Urothelium cell line (cell line): ENCODE measurements around the gene SYTL3.

Experiments used
- DNase-seq: peaks from one replicate; pipeline ENCODE4 v3.0.0; 2011; ENCODE audit warnings: low spot score, mixed read lengths
- FAIRE-seq: peaks from 2 replicates; lab custom pipeline; 2011; peaks lifted over from hg19 to GRCh38; lab: Jason Lieb, UNC

The SYTL3 gene

DNA sequence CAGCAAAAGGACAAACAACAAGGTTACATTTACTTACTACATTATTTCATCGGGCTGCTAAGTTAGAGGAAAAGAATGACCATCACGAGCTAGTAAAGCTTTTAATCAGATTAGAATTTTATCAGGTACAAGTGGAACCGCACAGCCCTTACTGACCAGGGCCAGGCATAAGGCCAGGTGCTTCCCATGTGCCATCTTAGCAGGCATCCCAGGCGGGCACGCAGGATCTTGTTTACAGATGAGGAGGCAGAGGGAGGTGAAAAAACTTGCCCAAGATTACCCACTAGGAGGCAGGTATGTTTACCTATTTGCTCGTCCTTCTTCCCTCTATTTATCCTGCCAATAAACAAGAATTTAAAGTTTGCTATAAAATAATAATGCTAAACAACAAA, 158.6 kb downstream of the SYTL3 start:
- no peak for FAIRE-seq

DNA sequence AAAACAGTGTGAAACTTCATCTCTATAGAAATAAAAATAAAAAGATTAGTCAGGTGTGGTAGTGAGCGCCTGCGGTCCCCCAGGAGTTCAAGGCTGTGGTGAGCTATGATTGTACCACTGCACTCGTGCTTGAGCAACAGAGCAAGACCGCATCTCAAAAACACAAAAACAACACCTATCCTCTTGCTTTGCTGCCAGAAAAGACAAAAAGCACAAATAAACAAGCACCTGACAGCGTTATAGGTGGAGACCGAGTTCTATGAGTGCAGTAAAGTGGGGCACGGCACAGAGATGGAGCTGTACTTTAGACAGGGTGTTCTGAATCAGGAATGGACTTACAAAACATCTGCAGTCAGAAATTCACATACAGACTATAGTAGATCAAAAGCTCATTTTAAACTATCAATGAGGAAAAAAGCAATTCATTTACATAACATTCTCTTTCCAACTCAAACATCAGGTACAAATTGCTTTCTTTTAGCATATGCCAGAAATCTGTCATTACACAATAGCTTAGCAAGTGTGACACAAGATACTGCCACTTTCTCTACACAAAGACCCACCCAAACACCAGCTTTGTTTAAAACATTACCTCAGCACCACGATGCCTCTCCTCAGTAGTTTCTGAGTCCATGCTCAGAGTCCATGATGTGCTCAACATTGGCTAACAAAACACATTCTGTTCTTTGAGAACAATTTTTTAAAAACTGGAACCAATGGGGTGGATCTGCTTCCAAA, 159.3 kb downstream of the SYTL3 start:
- FAIRE-seq: no peak
- no peak for DNase-seq

More for the DNA sequence above, 158.6 kb downstream of the SYTL3 start:
- DNase-seq: no peak

DNA sequence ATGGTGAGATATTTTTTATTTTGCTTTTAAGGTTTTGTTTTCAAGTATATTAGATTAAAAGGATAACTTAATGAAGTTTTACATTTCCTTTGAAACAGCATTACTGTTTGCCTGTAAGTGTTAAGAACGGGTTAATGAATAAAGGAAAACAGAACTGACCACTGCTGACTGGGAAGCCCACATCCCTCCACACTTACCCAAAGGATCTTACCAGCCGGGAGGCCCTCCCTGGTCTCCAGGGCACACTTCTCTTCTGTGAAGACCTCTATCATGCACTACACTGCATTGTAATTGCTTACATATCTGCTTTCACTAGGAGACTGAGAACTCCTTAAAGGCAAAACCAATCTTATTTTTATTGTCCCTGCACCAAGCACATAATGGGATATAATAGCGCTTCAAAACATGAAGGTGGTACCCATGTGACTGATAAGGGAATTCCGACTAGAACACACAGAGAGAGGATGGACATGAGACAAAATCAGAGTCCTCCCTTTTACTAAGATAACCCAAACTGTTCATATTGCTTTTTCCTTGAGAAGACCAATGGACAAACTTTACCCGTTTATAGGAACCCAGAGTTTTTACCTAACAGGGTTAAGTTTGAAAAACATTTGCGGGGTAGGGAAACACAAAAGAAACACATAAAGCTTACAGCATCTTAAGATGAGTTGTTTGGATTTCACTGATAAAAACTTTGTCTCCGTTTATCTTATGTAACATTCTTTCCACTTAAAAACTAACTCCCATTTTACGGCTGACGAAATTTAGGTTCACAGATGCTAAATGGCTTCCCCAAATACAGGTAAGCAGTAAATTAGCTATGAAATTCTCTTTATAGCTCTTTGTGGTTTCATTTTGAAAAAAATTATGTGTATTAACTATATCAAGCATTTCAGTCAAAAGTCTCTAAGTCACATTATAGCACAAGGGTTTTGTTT, 160.6 kb downstream of the SYTL3 start:
- FAIRE-seq (no peak), DNase-seq (no peak)

DNA sequence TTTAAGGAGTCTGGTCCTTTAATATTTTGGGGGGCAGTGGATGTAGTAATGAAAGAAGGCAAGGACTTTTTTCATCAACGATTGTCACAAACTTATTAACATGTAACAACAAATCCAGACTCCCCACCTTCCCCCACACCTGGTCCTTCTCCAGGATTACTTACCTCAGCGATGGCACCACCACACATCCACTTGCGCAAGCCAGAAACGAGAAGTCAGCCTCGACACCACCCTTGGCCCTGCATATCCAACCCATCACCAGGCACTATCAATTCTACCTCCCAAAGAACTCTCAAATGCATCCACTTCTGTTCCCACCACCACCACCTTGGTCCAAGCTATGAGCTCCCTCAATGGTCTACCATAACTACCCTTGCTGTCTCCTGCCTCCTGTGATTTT, 162.8 kb downstream of the SYTL3 start:
- FAIRE-seq (no peak), DNase-seq (no peak)

DNA sequence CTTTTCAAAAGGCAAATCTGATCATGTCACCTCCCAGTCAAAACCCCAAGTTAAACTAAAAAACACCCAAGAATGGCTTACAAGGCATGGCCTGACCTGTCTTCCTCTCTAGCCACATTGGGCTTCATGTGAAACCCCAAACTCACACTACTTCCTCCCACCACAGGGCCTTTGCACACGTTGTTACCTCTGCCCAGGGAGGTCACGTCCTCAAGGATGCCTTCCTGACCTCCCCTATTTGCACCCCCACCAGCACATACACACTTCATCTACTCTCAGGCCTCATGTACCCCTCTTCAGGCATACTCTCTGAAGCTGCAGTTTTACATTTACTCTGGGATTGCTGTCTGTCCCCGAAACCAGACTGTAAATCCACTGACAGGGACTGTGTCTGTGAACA, 163.2 kb downstream of the SYTL3 start:
- no peak for DNase-seq
- no peak for FAIRE-seq
